C4-2B (cell line): ENCODE results near the gene SUMF1.

Experiments
- CTCF ChIP-seq: fragments of 450-650 bp; conservative IDR thresholded peaks from 2 replicates; pipeline ENCODE4 v1.5.1; 2017; ENCODE audit warnings: mild to moderate bottlenecking
- ZFX ChIP-seq: fragments of 450-650 bp; IDR thresholded peaks from 2 replicates; pipeline ENCODE4 v1.6.1; 2017

- TF ChIP-seq CTCF (no peak), ZFX (no peak)
These were observed 107.1 kb downstream of the SUMF1 start for GRCh38 chr3:4359805-4360502.
